Stimulated activated CD8-positive, alpha-beta memory T cell treated with anti-CD3 and anti-CD28 coated beads, Interleukin-12 subunit alpha, Interleukin-12 subunit beta, amount 100 ng/mL, for 4 hours (primary cell): ENCODE measurements around the gene WNT9A.
"Not testable (repeated sequence)": the region's sequence is repeated elsewhere in the genome, so short reads cannot be mapped to it uniquely, and the experiment has no call there.

Experiments
- DNase-seq: peaks from one replicate; pipeline ENCODE4 v3.0.0-alpha.2; 2020; ENCODE audit warnings: low read depth

The WNT9A gene

GRCh38 chr1:227910511-227911153, 37.1 kb downstream of the WNT9A start:
- DNase-seq: no peak

- not testable (repeated sequence) for DNase-seq
Observed at GRCh38 chr1:227909923-227910328, 37.8 kb downstream of the WNT9A start.

- no peak for DNase-seq
Observed at GRCh38 chr1:227909188-227909587, 38.5 kb downstream of the WNT9A start.

GRCh38 chr1:227908359-227908758, 39.4 kb downstream of the WNT9A start:
- no peak for DNase-seq

GRCh38 chr1:227907439-227908015, 40.2 kb downstream of the WNT9A start:
- no peak for DNase-seq

- DNase-seq: no peak
Observed at GRCh38 chr1:227906550-227907071, 41.1 kb downstream of the WNT9A start.

GRCh38 chr1:227905573-227906487, 41.9 kb downstream of the WNT9A start:
- no peak for DNase-seq

- no peak for DNase-seq
Observed at GRCh38 chr1:227904541-227905335, 43.0 kb downstream of the WNT9A start.

- DNase-seq: no peak
Observed at GRCh38 chr1:227903614-227904501, 43.9 kb downstream of the WNT9A start.

GRCh38 chr1:227903061-227903521, 44.6 kb downstream of the WNT9A start:
- DNase-seq: no peak

GRCh38 chr1:227902641-227902990, 45.1 kb downstream of the WNT9A start:
- DNase-seq: no peak

GRCh38 chr1:227901906-227902640, 45.7 kb downstream of the WNT9A start:
- no peak for DNase-seq

- DNase-seq: no peak
Observed at GRCh38 chr1:227901239-227901905, 46.4 kb downstream of the WNT9A start.

GRCh38 chr1:227900571-227901051, 47.1 kb downstream of the WNT9A start:
- no peak for DNase-seq

- DNase-seq: no peak
Observed at GRCh38 chr1:227899820-227900449, 47.8 kb downstream of the WNT9A start.

- no peak for DNase-seq
Observed at GRCh38 chr1:227899141-227899819, 48.5 kb downstream of the WNT9A start.

- no peak for DNase-seq
Observed at GRCh38 chr1:227898502-227899140, 49.1 kb downstream of the WNT9A start.
